Activated T-cell treated with anti-CD3 and anti-CD28 coated beads for 4 hours (primary cell): ENCODE data around the gene HIRIP3.

ENCODE experiments used
- DNase-seq: peaks from one replicate; pipeline ENCODE4 v3.0.0-alpha.2; 2020

HIRIP3 gene

GRCh38 chr16:29951625-29952365 lies 43.6 kb downstream of the HIRIP3 start:
- DNase-seq = no peak

- DNase-seq = no peak
Observed at GRCh38 chr16:29950806-29951461, 44.5 kb downstream of the HIRIP3 start.

DNA sequence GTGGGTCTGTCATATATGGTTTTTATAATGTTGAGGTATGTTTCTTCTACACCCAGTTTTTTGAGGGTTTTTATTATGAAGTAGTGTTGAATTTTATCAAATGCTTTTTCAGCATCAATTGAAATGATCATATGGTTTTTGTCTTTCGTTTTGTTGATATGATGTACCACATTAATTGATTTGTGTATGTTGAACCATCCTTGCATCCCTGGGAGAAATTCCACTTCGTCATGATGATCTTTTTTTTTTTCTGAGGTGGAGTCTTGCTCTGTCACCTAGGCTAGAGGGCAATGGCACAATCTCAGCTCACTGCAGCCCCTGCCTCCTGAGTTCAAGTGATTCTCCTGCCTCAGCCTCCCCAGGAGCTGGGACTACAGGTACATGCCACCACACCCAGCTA lies 47.5 kb downstream of the HIRIP3 start:
- DNase-seq = no peak

- DNase-seq = no peak
Observed at GRCh38 chr16:29943846-29944799, 51.3 kb downstream of the HIRIP3 start.
